HG02840 (cell line): ENCODE results near the gene TUBB2B.

Experiments
- ATAC-seq: cut with Tn5 transposase; IDR thresholded peaks from one replicate; pipeline ENCODE4 v1.9.1; 2021; ENCODE audit warnings: mild to moderate bottlenecking, moderate library complexity, moderate number of reproducible peaks; ENCODE audit not compliant: unreplicated experiment, low FRiP score

TUBB2B gene

GRCh38 chr6:3236005-3236404 lies 8.6 kb upstream of the TUBB2B start:
- ATAC-seq = no peak

- ATAC-seq = no peak
Measured at GRCh38 chr6:3235486-3235885, 8.0 kb upstream of the TUBB2B start.

GRCh38 chr6:3233904-3234303 lies 6.5 kb upstream of the TUBB2B start:
- no peak for ATAC-seq

- no peak for ATAC-seq
Measured at GRCh38 chr6:3233321-3233720, 5.9 kb upstream of the TUBB2B start.

GRCh38 chr6:3232017-3232945 lies 4.8 kb upstream of the TUBB2B start:
- ATAC-seq = no peak

- no peak for ATAC-seq
Measured at GRCh38 chr6:3231247-3232016, 4.0 kb upstream of the TUBB2B start.

- ATAC-seq = no peak
Measured at GRCh38 chr6:3230900-3231246, 3.4 kb upstream of the TUBB2B start.

- ATAC-seq = no peak
Measured at GRCh38 chr6:3230256-3230882, 2.9 kb upstream of the TUBB2B start.

- ATAC-seq = no peak
Measured at GRCh38 chr6:3229566-3230178, 2.2 kb upstream of the TUBB2B start.

GRCh38 chr6:3228771-3229565 lies 1.5 kb upstream of the TUBB2B start:
- ATAC-seq = no peak

GRCh38 chr6:3228046-3228671 lies 706 bp upstream of the TUBB2B start:
- ATAC-seq = no peak

- no peak for ATAC-seq
Measured at GRCh38 chr6:3226481-3227362, 731 bp downstream of the TUBB2B start.

- no peak for ATAC-seq
Measured at GRCh38 chr6:3226042-3226441, 1.4 kb downstream of the TUBB2B start.

- ATAC-seq = no peak
Measured at GRCh38 chr6:3222506-3223038, 4.9 kb downstream of the TUBB2B start.

GRCh38 chr6:3221578-3221977 lies 5.9 kb downstream of the TUBB2B start:
- ATAC-seq = no peak

GRCh38 chr6:3220366-3220765 lies 7.1 kb downstream of the TUBB2B start:
- no peak for ATAC-seq

- no peak for ATAC-seq
Measured at GRCh38 chr6:3218266-3218665, 9.2 kb downstream of the TUBB2B start.

GRCh38 chr6:3217286-3217685 lies 10.2 kb downstream of the TUBB2B start:
- no peak for ATAC-seq
